ENCODE data around the gene C9orf72. TPM values are rescaled to one million over a fixed set of nuclear protein-coding genes. Genes with fewer than 3 reads are reported as not detected.

C9orf72 gene
- total and polyA plus RNA-seq, 2 of the 4 experiments (the other 2 are of a cell fraction): 2.0 to 3.4 TPM

DNA sequence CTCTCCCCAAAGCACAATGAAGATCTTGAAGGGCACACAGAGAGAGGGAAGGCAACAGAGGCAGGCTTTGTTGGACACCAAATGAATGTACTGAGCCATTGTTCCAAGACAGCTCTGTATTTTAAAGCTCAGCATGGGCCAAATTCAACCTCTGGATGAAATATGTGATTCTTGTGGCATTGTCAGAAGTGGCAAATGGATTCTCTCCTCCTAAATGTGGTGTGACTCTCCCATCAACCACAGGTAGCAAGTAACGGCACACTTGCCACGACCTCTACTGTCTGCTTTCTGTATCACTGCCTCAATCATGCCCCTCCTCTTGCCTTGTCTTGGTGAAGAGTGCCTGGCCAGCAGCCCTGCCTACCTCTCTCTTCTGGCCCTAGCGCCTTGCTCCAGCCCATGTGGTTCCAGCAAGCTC is 37.6 kb downstream of the C9orf72 start:
- H2AK5ac ChIP-seq (ENCODE audit: low read depth, low read length): no peak overlapping the region
- H2BK15ac ChIP-seq (ENCODE audit: low read depth, low read length): no peak overlapping the region
- no peak overlapping the region for H3K4me2 ChIP-seq (ENCODE audit: low read depth, low read length)
- H2AK9ac ChIP-seq (replicated peaks; ENCODE audit: low read depth, low read length, poor library complexity): no peak overlapping the region
- H3K9ac ChIP-seq (ENCODE audit: low read depth, low read length): no peak overlapping the region
- in situ Hi-C loops (cut with MboI; ENCODE audit: low sequenced_read_pairs): no loop called here
- no peaks in the 10 kb centered on the region for H3K79me1 ChIP-seq (ENCODE audit: low read depth in 1 of 2, low read length in 2 of 2)
- H3K9me3 ChIP-seq (ENCODE audit: control insufficient read depth, insufficient read depth, low read length): no peaks in the 10 kb centered on the region
- ChIA-PET POLR2A (ENCODE audit: unreplicated experiment) (no interaction called here), CTCF (no interaction called here)
- dilution Hi-C loops (cut with HindIII; ENCODE audit: low sequenced_read_pairs, unreplicated experiment): no loop called here
- H3K4ac ChIP-seq (ENCODE audit: low read depth, low read length): no peak overlapping the region
- H4K91ac ChIP-seq (ENCODE audit: insufficient read depth, low read depth, low read length): no peak overlapping the region
- H4K5ac ChIP-seq (ENCODE audit: low read depth, low read length): no peak overlapping the region
- H3K4me3 ChIP-seq (ENCODE audit: insufficient read depth, low read depth, low read length): no peak overlapping the region
- H3K4me1 ChIP-seq (ENCODE audit: control insufficient read depth, insufficient read depth, low read length): peaks cover 7% of the 10 kb centered on the region
- no peak overlapping the region for H3K27ac ChIP-seq (ENCODE audit: insufficient read depth, low read length)
- H2BK5ac ChIP-seq (ENCODE audit: low read depth, low read length, poor library complexity, severe bottlenecking): no peak overlapping the region
- no peaks in the 10 kb centered on the region for H4K20me1 ChIP-seq (ENCODE audit: insufficient read depth, low read length)
- no CpG with 5 or more reads among the region's 3 CpGs for WGBS, 2 experiments (ENCODE audit: extremely low coverage in 2 of 2, insufficient read length in 1 of 2)
- H3K36me3 ChIP-seq (ENCODE audit: control insufficient read depth, insufficient read depth, low read length): no peaks in the 10 kb centered on the region
- DNase-seq (no peak), ATAC-seq (ENCODE audit: low read depth) (no peak)
- H3K18ac ChIP-seq (ENCODE audit: low read depth, low read length): no peak overlapping the region
- no TSS peak for BruUV-seq (replicated peaks)
- H3K23ac ChIP-seq (ENCODE audit: low read depth, low read length): no peak overlapping the region
- H3K27me3 ChIP-seq (ENCODE audit: control insufficient read depth, insufficient read depth, low read length): peaks cover 3% of the 10 kb centered on the region
- no peak overlapping the region for H4K8ac ChIP-seq (ENCODE audit: low read depth in 2 of 2, low read length in 2 of 2)
- no peak overlapping the region for H2AFZ ChIP-seq (replicated peaks; ENCODE audit: low read length, poor library complexity)
- intact Hi-C loops (cut with micrococcal nuclease): no loop called here
- no peak overlapping the region for H3K14ac ChIP-seq (replicated peaks; ENCODE audit: low read depth, low read length)
- TF ChIP-seq RAD21 (IDR thresholded peaks at IDR 0.05; ENCODE audit: low read length) (no peak), CHD1 (IDR thresholded peaks at IDR 0.05; ENCODE audit: low read depth, low read length) (no peak), MXI1 (IDR thresholded peaks at IDR 0.05; ENCODE audit: borderline replicate concordance, low read depth, low read length) (no peak), MAZ (IDR thresholded peaks at IDR 0.05; ENCODE audit: borderline replicate concordance, low read depth, low read length) (no peak), MAFK (IDR thresholded peaks at IDR 0.05; ENCODE audit: low read depth, low read length) (no peak), FOS (IDR thresholded peaks at IDR 0.05; ENCODE audit: low read depth, low read length) (no peak), POLR2A (IDR thresholded peaks at IDR 0.05; ENCODE audit: low read depth, low read length) (no peak), BHLHE40 (IDR thresholded peaks at IDR 0.05; ENCODE audit: low read depth, low read length) (no peak), NFE2L2 (IDR thresholded peaks at IDR 0.05; ENCODE audit: low read depth, low read length) (no peak)
- TF ChIP-seq, protein P1, sequence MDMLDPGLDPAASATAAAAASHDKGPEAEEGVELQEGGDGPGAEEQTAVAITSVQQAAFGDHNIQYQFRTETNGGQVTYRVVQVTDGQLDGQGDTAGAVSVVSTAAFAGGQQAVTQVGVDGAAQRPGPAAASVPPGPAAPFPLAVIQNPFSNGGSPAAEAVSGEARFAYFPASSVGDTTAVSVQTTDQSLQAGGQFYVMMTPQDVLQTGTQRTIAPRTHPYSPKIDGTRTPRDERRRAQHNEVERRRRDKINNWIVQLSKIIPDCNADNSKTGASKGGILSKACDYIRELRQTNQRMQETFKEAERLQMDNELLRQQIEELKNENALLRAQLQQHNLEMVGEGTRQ (IDR thresholded peaks at IDR 0.05; ENCODE audit: low read depth, low read length): no peak
- peaks cover 3% of the 10 kb centered on the region; the same call in 1 of the 2 replicates for H3K9me1 ChIP-seq (ENCODE audit: insufficient read depth, low read length)
- H3K56ac ChIP-seq (ENCODE audit: extremely low read depth, insufficient read depth, low read length): no peak overlapping the region
- no peak overlapping the region for H2BK120ac ChIP-seq (ENCODE audit: low read depth, low read length)
- H2BK20ac ChIP-seq (ENCODE audit: low read depth, low read length): no peak overlapping the region
